Measurements from ENCODE around the gene CHCHD10. TPM values are rescaled to one million over a fixed set of nuclear protein-coding genes. Genes with fewer than 3 reads are reported as not detected.
A peak's percentile ranks its signal among the peaks of the same experiment; 100 is the strongest.

CHCHD10 gene
- total RNA-seq, 1 donor from 2014 or later, result 3.7 TPM

DNA sequence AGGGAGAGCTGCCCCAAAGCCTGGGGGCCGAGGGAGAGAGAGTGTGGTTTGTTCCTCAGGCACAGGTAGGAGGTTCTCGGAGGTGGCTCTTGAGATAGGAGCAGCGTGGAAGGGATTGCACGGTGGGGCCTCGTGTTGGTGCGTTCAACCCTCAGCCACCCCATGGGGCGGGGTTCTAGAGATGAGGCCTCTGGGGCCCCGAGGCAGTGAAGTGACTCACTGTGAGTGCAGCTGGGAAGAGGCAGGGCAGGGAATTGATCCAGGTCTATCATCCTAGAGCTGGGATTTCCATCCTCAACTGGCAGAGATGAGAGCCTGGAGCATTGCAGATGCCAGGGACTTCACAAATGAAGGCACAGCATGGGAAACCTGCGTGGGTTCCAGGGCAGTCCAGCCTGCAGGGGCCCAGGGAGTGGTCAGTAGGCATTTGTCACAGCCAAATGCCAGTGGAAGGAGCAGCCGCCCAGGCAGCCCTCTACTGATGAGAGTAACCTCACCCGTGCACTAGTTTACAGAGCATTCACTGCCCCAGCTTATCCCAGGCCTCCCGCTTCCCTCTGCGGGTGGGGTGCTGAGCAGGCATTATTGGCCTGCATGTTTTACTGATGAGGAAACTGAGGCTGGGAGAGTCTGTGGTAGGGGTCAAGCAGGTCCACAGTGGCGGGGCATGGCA lies 13.9 kb upstream of the CHCHD10 start:
- Histone ChIP-seq H3K9me3 (ENCODE audit: control insufficient read depth in 3 of 3, low read length in 3 of 3) (no peaks in the 10 kb centered on the region), H3K4me1 (ENCODE audit: control insufficient read depth in 3 of 3, insufficient read depth in 3 of 3, low read length in 3 of 3) (peaks cover 14 to 23% (median 19%) of the 10 kb centered on the region in 3 donors), H3K36me3 (ENCODE audit: control insufficient read depth in 3 of 3, insufficient read depth in 3 of 3, low read length in 3 of 3) (no peaks in the 10 kb centered on the region), H3K27ac (ENCODE audit: low read depth, low read length) (no peak overlapping the region), H3K27me3 (ENCODE audit: control insufficient read depth in 3 of 3, insufficient read depth in 3 of 3, low read length in 3 of 3) (no peaks in the 10 kb centered on the region), H3K4me3 (ENCODE audit: low read length in 3 of 3) (no peak overlapping the region), H3K9ac (ENCODE audit: low read depth in 1 of 3, low read length in 3 of 3) (peak overlapping the region in 1 of 3 donors; percentile 25)

DNA sequence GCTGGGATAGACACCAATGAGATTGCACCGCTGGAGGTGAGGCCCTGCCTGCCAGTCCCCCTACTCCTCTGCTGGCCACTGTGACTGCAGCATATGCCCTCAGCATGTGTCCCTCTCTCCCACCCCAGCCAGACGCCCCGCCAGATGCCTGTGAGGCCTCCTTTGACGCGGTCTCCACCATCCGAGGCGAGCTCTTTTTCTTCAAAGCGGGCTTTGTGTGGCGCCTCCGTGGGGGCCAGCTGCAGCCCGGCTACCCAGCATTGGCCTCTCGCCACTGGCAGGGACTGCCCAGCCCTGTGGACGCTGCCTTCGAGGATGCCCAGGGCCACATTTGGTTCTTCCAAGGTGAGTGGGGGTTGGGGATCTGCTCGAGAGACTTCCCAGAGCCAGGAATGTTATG lies 13.3 kb upstream of the CHCHD10 start:
- Histone ChIP-seq H3K36me3 (ENCODE audit: control insufficient read depth in 3 of 3, insufficient read depth in 3 of 3, low read length in 3 of 3) (no peaks in the 10 kb centered on the region), H3K4me1 (ENCODE audit: control insufficient read depth in 3 of 3, insufficient read depth in 3 of 3, low read length in 3 of 3) (peaks cover 8 to 17% (median 13%) of the 10 kb centered on the region in 3 donors), H3K4me3 (ENCODE audit: low read length in 3 of 3) (no peak overlapping the region), H3K27ac (ENCODE audit: low read depth, low read length) (no peak overlapping the region), H3K9me3 (ENCODE audit: control insufficient read depth in 3 of 3, low read length in 3 of 3) (no peaks in the 10 kb centered on the region), H3K9ac (ENCODE audit: low read depth in 1 of 3, low read length in 3 of 3) (peak overlapping the region in 1 of 3 donors; percentile 25), H3K27me3 (ENCODE audit: control insufficient read depth in 3 of 3, insufficient read depth in 3 of 3, low read length in 3 of 3) (no peaks in the 10 kb centered on the region)

DNA sequence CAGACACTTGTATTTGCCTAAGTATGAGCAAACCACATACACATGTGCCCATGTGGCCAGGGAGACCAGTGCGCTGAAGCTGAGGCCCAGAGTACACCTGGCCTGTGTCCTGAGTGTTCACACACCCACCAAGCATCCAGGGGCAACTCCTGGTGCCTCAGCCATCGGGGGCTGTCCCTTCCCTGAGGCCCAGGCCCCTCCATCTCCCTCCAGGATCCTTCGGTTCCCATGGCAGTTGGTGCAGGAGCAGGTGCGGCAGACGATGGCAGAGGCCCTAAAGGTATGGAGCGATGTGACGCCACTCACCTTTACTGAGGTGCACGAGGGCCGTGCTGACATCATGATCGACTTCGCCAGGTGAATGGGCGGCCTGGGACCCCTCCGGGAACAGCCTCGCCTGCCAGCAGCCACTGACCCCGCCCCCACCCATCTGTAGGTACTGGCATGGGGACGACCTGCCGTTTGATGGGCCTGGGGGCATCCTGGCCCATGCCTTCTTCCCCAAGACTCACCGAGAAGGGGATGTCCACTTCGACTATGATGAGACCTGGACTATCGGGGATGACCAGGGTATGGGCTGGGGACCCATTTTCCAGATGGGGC lies 12.5 kb upstream of the CHCHD10 start:
- H3K9me3 ChIP-seq (ENCODE audit: control insufficient read depth in 3 of 3, low read length in 3 of 3), result no peaks in the 10 kb centered on the region
- H3K27me3 ChIP-seq (ENCODE audit: control insufficient read depth in 3 of 3, insufficient read depth in 3 of 3, low read length in 3 of 3), result no peaks in the 10 kb centered on the region
- H3K36me3 ChIP-seq (ENCODE audit: control insufficient read depth in 3 of 3, insufficient read depth in 3 of 3, low read length in 3 of 3), result no peaks in the 10 kb centered on the region
- no peak overlapping the region for H3K4me3 ChIP-seq (ENCODE audit: low read length in 3 of 3)
- peaks cover 6 to 11% (median 9%) of the 10 kb centered on the region in 3 donors for H3K4me1 ChIP-seq (ENCODE audit: control insufficient read depth in 3 of 3, insufficient read depth in 3 of 3, low read length in 3 of 3)
- no peak overlapping the region for H3K27ac ChIP-seq (ENCODE audit: low read depth, low read length)
- no peak overlapping the region for H3K9ac ChIP-seq (ENCODE audit: low read depth in 1 of 3, low read length in 3 of 3)

DNA sequence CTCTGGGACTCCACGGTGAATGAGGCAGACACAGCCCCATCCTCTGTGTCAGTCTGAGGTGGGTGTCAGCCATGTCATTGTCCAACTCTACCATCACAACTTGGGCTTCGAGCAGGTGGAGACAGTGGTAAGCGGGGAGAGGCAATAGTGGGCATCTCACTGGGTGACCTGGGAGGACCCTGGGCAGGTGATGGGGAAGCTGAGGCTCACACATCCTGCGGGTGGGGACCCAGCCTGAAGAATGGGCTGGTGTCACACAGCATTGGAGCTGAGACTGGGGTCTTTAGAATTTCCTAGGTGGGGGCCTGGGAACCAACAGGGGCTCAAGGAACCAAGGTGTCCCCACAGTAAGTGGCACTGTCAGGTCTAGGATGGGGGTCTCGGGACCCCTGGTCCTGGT lies 12.0 kb upstream of the CHCHD10 start:
- no peaks in the 10 kb centered on the region for H3K36me3 ChIP-seq (ENCODE audit: control insufficient read depth in 3 of 3, insufficient read depth in 3 of 3, low read length in 3 of 3)
- no peak overlapping the region for H3K4me3 ChIP-seq (ENCODE audit: low read length in 3 of 3)
- peaks cover 9 to 14% (median 10%) of the 10 kb centered on the region in 3 donors for H3K4me1 ChIP-seq (ENCODE audit: control insufficient read depth in 3 of 3, insufficient read depth in 3 of 3, low read length in 3 of 3)
- no peak overlapping the region for H3K9ac ChIP-seq (ENCODE audit: low read depth in 1 of 3, low read length in 3 of 3)
- no peaks in the 10 kb centered on the region for H3K27me3 ChIP-seq (ENCODE audit: control insufficient read depth in 3 of 3, insufficient read depth in 3 of 3, low read length in 3 of 3)
- H3K9me3 ChIP-seq (ENCODE audit: control insufficient read depth in 3 of 3, low read length in 3 of 3), result no peaks in the 10 kb centered on the region
- no peak overlapping the region for H3K27ac ChIP-seq (ENCODE audit: low read depth, low read length)

DNA sequence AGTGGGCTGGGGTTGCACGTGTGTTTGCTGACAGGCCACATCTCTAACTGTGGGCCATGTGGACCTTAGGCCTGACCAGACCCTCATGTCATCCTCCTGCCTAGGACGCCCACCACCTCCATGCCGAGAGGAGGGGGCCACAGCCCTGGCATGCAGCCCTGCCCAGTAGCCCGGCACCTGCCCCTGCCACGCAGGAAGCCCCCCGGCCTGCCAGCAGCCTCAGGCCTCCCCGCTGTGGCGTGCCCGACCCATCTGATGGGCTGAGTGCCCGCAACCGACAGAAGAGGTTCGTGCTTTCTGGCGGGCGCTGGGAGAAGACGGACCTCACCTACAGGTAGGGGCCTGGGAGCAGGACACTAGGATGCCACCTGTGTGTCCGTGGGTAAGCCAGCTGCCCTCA lies 11.3 kb upstream of the CHCHD10 start:
- Histone ChIP-seq H3K9ac (ENCODE audit: low read depth in 1 of 3, low read length in 3 of 3) (no peak overlapping the region), H3K9me3 (ENCODE audit: control insufficient read depth in 3 of 3, low read length in 3 of 3) (no peaks in the 10 kb centered on the region), H3K36me3 (ENCODE audit: control insufficient read depth in 3 of 3, insufficient read depth in 3 of 3, low read length in 3 of 3) (no peaks in the 10 kb centered on the region), H3K4me1 (ENCODE audit: control insufficient read depth in 3 of 3, insufficient read depth in 3 of 3, low read length in 3 of 3) (peaks cover 9 to 18% (median 13%) of the 10 kb centered on the region in 3 donors), H3K27me3 (ENCODE audit: control insufficient read depth in 3 of 3, insufficient read depth in 3 of 3, low read length in 3 of 3) (no peaks in the 10 kb centered on the region), H3K27ac (ENCODE audit: low read depth, low read length) (no peak overlapping the region), H3K4me3 (ENCODE audit: low read length in 3 of 3) (no peak overlapping the region)

DNA sequence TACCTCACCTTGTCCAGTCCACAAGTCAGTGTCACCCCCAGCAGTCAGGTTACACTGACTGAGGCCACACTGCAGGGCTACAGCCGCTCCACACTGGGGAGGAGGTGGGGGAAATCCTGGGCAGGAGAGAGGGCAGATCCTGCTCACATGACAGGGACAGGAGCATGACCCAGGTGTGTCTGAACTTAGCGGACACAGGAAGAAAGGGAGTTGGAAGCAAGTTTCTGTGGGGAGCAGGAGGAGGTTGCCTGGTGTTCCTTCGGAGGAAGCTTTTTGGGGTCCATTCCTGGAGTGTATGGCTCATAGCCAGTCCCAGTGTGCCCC lies 10.8 kb upstream of the CHCHD10 start:
- Histone ChIP-seq H3K9ac (ENCODE audit: low read depth in 1 of 3, low read length in 3 of 3) (no peak overlapping the region), H3K4me1 (ENCODE audit: control insufficient read depth in 3 of 3, insufficient read depth in 3 of 3, low read length in 3 of 3) (peaks cover 9 to 24% (median 15%) of the 10 kb centered on the region in 3 donors), H3K27me3 (ENCODE audit: control insufficient read depth in 3 of 3, insufficient read depth in 3 of 3, low read length in 3 of 3) (peaks cover 0 to 2% (median 0%) of the 10 kb centered on the region in 3 donors)

DNA sequence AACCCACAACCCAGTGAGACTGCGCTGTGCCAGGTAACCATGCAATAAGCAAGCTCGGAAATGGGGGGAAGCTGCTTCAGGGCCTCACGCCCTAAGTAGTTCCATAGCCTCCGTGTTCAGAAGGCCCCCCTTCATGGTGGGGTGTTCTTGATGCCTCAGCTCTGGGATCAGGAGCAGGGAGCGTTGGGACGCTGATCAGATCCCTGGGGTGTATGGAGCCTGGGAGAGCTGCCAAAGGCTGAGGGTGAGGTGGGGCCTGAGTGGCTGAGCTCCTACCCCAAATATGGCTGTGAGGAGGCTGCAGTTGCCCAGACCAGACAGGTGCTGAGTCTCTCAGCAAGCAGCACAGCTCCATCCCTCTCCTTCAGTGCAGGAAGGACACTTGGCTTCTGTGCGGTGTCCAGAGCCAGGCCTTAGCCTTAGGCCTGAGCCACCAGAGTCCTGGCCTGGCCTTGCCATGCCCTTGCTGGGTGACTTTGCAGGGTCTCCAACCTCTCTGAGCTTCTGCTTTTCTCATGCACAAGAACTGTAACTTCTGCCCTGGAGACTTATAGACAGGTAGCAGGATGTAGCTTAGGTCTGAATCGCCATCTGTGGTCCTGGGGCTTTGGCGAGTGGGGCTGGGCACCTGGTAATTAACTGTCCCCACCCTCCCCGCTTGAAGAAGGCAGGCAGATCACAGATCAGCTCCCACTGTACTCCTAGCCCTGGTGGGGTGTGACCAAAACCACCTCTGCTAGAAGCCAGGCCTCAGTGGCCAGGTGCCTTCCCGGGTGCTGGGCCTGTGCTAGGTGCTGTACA lies 10.2 kb upstream of the CHCHD10 start:
- Histone ChIP-seq H3K4me3 (ENCODE audit: low read length in 3 of 3) (no peak overlapping the region), H3K27ac (ENCODE audit: low read depth, low read length) (no peak overlapping the region), H3K9ac (ENCODE audit: low read depth in 1 of 3, low read length in 3 of 3) (no peak overlapping the region), H3K36me3 (ENCODE audit: control insufficient read depth in 3 of 3, insufficient read depth in 3 of 3, low read length in 3 of 3) (no peaks in the 10 kb centered on the region), H3K9me3 (ENCODE audit: control insufficient read depth in 3 of 3, low read length in 3 of 3) (no peaks in the 10 kb centered on the region), H3K4me1 (ENCODE audit: control insufficient read depth in 3 of 3, insufficient read depth in 3 of 3, low read length in 3 of 3) (peaks cover 14 to 29% (median 21%) of the 10 kb centered on the region in 3 donors), H3K27me3 (ENCODE audit: control insufficient read depth in 3 of 3, insufficient read depth in 3 of 3, low read length in 3 of 3) (peaks cover 0 to 3% (median 2%) of the 10 kb centered on the region in 3 donors)

More for the DNA sequence above, 10.8 kb upstream of the CHCHD10 start:
- no peak overlapping the region for H3K4me3 ChIP-seq (ENCODE audit: low read length in 3 of 3)
- no peaks in the 10 kb centered on the region for H3K9me3 ChIP-seq (ENCODE audit: control insufficient read depth in 3 of 3, low read length in 3 of 3)
- no peak overlapping the region for H3K27ac ChIP-seq (ENCODE audit: low read depth, low read length)
- no peaks in the 10 kb centered on the region for H3K36me3 ChIP-seq (ENCODE audit: control insufficient read depth in 3 of 3, insufficient read depth in 3 of 3, low read length in 3 of 3)

DNA sequence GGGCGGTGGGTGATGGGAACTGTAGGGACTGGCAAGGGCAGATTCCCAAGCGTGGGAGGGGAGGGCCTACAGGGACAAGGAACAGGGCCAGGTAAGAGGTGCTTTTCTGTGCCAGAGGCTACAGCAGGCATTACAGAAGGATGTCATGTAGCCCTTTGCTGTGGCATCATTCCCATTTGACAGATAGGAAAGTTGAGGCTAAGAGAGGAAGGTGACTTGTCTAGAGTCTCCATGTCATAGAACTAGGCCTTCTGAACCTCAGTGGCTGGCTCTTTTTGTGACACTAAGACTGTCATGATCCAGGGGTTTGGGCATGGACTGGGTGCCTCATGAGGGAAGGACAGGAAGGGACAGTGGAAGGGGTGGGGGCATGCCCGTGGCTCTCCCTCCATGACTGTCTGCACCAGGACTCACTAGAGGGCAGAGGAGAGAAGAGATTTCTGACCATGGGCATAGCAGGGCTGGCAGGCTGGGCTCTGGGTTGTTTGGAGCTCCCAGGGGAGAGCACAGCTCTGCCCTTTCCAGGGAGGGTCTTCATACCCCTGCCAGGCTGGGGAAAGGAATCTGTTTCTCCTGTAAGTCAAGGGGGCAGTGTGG lies 8.1 kb upstream of the CHCHD10 start:
- Histone ChIP-seq H3K9me3 (ENCODE audit: control insufficient read depth in 3 of 3, low read length in 3 of 3) (no peaks in the 10 kb centered on the region), H3K36me3 (ENCODE audit: control insufficient read depth in 3 of 3, insufficient read depth in 3 of 3, low read length in 3 of 3) (no peaks in the 10 kb centered on the region), H3K27ac (ENCODE audit: low read depth, low read length) (no peak overlapping the region), H3K27me3 (ENCODE audit: control insufficient read depth in 3 of 3, insufficient read depth in 3 of 3, low read length in 3 of 3) (peaks cover 0 to 3% (median 2%) of the 10 kb centered on the region in 3 donors), H3K4me3 (ENCODE audit: low read length in 3 of 3) (no peak overlapping the region), H3K4me1 (ENCODE audit: control insufficient read depth in 3 of 3, insufficient read depth in 3 of 3, low read length in 3 of 3) (peaks cover 14 to 26% (median 20%) of the 10 kb centered on the region in 3 donors), H3K9ac (ENCODE audit: low read depth in 1 of 3, low read length in 3 of 3) (no peak overlapping the region)

DNA sequence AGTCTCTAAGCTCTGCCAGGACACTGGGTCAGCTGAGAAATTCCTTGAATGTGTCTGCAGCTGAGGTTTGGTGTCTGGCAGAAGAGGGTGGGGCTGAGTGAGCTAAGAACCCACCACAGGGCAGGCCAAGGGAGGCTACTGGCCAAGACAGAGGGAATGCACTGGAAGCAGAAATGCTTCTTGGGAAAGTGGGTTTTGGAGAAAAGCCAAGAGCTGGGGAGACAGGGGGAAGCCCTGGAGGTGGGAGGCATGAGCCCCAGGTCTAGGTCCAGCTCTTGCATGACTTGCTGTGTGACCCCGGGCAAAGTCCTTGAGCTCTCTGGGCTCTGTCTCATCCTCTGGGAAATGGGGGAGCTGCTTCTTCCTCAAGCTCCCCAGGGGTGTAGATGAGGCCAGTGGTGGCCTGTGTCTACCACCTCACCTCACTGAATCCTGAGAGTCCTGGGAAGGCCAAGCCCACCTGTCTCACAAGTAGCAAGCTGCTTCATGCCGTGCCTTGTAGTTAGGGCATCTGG lies 7.2 kb upstream of the CHCHD10 start:
- Histone ChIP-seq H3K36me3 (ENCODE audit: control insufficient read depth in 3 of 3, insufficient read depth in 3 of 3, low read length in 3 of 3) (no peaks in the 10 kb centered on the region), H3K4me1 (ENCODE audit: control insufficient read depth in 3 of 3, insufficient read depth in 3 of 3, low read length in 3 of 3) (peaks cover 14 to 26% (median 20%) of the 10 kb centered on the region in 3 donors), H3K27me3 (ENCODE audit: control insufficient read depth in 3 of 3, insufficient read depth in 3 of 3, low read length in 3 of 3) (peaks cover 0 to 3% (median 2%) of the 10 kb centered on the region in 3 donors), H3K4me3 (ENCODE audit: low read length in 3 of 3) (no peak overlapping the region), H3K9me3 (ENCODE audit: control insufficient read depth in 3 of 3, low read length in 3 of 3) (no peaks in the 10 kb centered on the region), H3K9ac (ENCODE audit: low read depth in 1 of 3, low read length in 3 of 3) (peak overlapping the region in 1 of 3 donors; percentile 8), H3K27ac (ENCODE audit: low read depth, low read length) (no peak overlapping the region)

Measured in skeletal muscle tissue (tissue), 4 donors.